Epithelial cell of proximal tubule (primary cell): ENCODE data around the gene ARL15. TPM values are rescaled to one million over a fixed set of nuclear protein-coding genes. Genes with fewer than 3 reads are reported as not detected.

Experiments used
- DNase-seq: peaks from one replicate; pipeline ENCODE4 v3.0.0-alpha.2; 2011; ENCODE audit warnings: low read depth
- H3K4me3 ChIP-seq: 2 replicates; pipeline ENCODE4 v1.5.1; 2011; ENCODE audit warnings: low read depth, mild to moderate bottlenecking, low read length
- CTCF ChIP-seq: conservative IDR thresholded peaks from 2 replicates; pipeline ENCODE4 v1.5.1; 2012; ENCODE audit warnings: low read depth, mild to moderate bottlenecking, low read length
- total RNA-seq: library from RNA; depleted of rRNA; stranded (reverse); fragments of >200 nt; gene quantifications from 2 replicates; pipeline ENCODE4 v1.2.3, GENCODE V29; 2015

Gene ARL15
- total RNA-seq, 1 donor from 2014 or later = 1.9 TPM

DNA sequence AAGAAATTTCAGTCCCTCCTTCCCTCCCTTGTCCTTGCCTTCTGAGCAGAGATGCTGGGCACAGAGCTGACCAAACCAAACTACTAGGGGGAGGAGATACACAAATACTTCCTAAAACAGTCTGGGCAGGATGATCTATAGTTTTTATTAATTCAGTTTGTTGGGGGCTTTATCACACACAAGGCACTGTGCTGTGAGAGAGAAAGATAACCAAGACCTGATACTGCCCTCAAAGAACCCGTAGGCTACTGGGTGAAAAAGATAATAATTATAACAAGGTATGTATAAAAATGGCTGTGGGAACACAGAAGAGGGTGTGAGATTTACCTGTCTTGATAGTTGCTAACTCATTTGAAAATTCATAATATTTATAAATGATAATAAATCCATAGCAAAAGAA, 395.3 kb downstream of the ARL15 start:
- H3K4me3 ChIP-seq = no peak overlapping the region
- DNase-seq = no peak
- no peak for TF ChIP-seq CTCF

DNA sequence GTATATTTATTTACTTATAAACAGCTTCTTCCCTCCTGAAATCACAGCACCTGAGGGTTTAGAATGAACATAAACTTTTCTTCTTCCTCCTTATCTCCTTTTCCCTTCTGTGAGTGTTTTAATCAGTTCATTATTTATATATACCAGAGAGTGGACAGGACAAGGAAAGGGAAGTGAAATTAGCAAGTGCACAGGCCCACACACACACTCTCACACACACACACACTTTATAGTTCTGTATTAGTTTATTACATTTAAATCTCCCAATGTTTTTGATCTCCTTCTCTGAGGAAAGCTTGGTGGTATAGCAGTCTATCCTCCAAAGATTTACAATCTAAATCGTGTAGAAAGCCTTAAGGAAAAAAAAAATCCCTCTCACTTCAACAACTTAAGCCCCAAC, 396.4 kb downstream of the ARL15 start:
- no peak for DNase-seq
- no peak for TF ChIP-seq CTCF
- no peak overlapping the region for H3K4me3 ChIP-seq

- TF ChIP-seq CTCF = no peak
- DNase-seq = no peak
- no peak overlapping the region for H3K4me3 ChIP-seq
These were observed 401.6 kb downstream of the ARL15 start for GRCh38 chr5:53908757-53909156.

DNA sequence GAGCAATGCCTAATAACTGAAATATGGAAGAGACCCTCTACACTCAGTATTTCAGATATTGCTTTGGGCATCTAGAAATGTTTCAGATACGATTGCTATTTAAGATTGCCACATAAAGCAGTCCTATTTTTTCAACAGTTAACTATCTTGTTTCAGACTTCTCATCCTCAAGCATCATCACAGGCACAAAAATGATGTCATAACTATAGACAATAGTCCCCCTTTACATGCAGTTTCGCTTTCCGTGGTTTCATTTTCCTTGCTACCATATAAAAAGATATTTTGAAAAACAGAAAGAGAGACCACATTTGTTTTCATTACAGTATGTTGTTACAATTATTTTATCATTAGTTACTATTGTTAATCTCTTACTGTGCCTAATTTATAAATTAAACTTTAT, 402.5 kb downstream of the ARL15 start:
- no peak overlapping the region for H3K4me3 ChIP-seq
- no peak for DNase-seq
- TF ChIP-seq CTCF = no peak

GRCh38 chr5:53906736-53907135, 403.6 kb downstream of the ARL15 start:
- no peak for DNase-seq
- TF ChIP-seq CTCF = no peak

GRCh38 chr5:53902296-53902907, 408.0 kb downstream of the ARL15 start:
- no peak for TF ChIP-seq CTCF
- no peak overlapping the region for H3K4me3 ChIP-seq
- no peak for DNase-seq

More at GRCh38 chr5:53906736-53907135, 403.6 kb downstream of the ARL15 start:
- H3K4me3 ChIP-seq = no peak overlapping the region

- DNase-seq = no peak
- H3K4me3 ChIP-seq = no peak overlapping the region
- no peak for TF ChIP-seq CTCF
These were observed 409.7 kb downstream of the ARL15 start for GRCh38 chr5:53900677-53901076.
